ENCODE data around the gene CRELD2. TPM values are rescaled to one million over a fixed set of nuclear protein-coding genes. Genes with fewer than 3 reads are reported as not detected.
A peak's percentile ranks its signal among the peaks of the same experiment; 100 is the strongest.

The CRELD2 gene
- total and polyA plus RNA-seq, 2 of the 13 experiments (the other 11 are each of a cell fraction or from before 2014, with no cell fraction given): 17.2 to 44.7 TPM

DNA sequence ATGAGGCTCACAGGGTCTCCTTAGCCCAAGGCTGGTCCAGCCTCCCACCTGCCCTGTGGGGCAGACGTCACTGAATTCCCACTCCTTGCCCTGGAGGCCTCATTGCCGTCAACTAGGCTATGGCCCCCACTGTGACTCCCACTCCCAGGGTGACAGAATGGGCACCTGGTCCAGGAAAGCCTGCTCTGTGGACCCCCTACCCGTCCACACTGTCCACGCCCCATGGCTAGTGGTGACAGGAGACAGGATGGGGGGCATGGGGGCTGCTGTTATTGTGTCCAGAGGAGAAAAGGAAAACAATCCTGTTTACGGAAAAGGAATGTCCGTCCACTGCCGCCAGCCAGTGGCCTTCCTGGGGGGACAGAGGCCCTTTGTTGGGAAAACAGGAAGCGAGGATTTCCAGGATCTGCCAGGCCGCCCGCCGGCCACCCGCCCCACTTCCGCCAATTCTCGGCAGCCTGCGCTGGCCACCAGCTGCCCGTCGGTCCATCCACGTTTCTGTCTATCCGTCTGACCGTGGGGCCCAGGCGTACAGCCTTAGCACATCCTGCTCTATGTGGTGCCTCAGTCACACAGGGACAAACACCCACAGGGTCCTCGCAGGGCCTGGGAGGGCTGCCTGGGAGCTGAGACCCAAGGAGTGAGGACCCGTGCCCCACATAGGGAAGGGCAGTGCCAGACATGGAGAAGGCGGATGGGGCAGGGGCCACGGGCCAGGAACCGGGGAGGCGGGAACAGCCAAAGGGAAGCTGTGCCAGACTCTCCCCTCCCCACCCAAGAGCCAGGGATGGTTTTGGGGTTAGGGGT is 19.5 kb downstream of the CRELD2 start (continued):
- TF ChIP-seq, protein P1, sequence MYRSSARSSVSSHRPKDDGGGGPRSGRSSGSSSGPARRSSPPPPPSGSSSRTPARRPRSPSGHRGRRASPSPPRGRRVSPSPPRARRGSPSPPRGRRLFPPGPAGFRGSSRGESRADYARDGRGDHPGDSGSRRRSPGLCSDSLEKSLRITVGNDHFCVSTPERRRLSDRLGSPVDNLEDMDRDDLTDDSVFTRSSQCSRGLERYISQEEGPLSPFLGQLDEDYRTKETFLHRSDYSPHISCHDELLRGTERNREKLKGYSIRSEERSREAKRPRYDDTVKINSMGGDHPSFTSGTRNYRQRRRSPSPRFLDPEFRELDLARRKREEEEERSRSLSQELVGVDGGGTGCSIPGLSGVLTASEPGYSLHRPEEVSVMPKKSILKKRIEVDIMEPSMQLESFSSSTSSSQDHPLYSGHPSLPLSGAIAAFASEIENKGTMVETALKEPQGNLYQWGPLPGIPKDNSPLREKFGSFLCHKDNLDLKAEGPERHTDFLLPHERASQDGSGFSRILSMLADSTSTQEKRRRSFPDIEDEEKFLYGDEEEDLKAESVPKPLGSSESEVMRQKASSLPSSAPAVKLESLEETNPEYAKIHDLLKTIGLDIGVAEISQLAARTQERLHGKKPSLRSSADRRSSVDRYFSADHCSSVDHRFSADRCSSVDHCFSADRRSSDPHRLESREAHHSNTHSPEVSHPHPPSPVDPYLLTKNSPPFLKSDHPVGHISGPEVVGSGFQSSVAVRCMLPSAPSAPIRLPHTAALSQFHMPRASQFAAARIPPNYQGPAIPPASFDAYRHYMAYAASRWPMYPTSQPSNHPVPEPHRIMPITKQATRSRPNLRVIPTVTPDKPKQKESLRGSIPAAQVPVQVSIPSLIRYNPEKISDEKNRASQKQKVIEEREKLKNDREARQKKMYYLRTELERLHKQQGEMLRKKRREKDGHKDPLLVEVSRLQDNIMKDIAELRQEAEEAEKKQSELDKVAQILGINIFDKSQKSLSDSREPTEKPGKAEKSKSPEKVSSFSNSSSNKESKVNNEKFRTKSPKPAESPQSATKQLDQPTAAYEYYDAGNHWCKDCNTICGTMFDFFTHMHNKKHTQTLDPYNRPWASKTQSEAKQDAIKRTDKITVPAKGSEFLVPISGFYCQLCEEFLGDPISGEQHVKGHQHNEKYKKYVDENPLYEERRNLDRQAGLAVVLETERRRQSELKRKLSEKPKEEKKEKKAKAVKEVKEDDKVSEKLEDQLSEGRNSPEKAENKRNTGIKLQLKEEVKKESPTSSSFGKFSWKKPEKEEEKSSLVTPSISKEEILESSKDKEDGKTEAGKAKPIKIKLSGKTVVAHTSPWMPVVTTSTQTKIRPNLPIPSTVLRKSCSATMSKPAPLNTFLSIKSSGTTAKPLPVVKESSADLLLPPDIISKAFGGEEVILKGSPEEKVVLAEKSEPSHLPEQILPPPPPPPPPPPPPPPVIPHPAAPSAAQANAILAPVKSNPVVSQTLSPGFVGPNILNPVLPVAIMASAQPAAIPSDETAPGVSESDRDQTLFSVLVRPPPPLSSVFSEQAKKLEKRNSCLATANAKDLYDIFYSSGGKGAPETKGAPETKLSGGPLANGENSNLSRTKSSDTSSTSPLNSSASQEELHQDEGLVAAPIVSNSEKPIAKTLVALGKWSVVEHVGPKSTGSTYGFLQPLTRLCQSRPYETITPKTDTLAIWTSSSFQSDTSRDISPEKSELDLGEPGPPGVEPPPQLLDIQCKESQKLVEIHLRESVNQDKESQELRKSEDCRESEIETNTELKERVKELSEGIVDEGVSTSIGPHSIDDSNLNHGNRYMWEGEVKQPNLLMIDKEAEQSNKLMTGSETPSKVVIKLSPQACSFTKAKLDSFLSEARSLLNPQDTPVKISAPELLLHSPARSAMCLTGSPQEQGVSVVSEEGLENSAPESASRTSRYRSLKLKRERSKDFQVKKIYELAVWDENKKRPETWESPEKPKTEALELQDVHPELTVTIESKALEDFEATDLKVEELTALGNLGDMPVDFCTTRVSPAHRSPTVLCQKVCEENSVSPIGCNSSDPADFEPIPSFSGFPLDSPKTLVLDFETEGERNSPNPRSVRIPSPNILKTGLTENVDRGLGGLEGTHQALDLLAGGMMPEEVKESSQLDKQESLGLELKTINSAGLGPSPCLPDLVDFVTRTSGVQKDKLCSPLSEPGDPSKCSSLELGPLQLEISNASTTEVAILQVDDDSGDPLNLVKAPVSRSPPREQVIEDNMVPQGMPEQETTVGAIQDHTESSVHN (CRISPR knock-in tag; IDR thresholded peaks at IDR 0.05): 0 out of 2 replicates have a peak, but pooled peaks have one; percentile 57
- peak; percentile 99 for TF ChIP-seq MED1 (CRISPR knock-in tag; IDR thresholded peaks at IDR 0.05)
- TF ChIP-seq GLI4 (CRISPR knock-in tag; IDR thresholded peaks at IDR 0.05; ENCODE audit: borderline replicate concordance): no peak
- no peak for TF ChIP-seq ZNF713 (CRISPR knock-in tag; IDR thresholded peaks at IDR 0.05)
- peak; percentile 78; the same call in 1 of the 2 replicates for TF ChIP-seq GATA4 (IDR thresholded peaks at IDR 0.05; ENCODE audit: borderline replicate concordance, low read depth)
- TF ChIP-seq ZNF20 (CRISPR knock-in tag; IDR thresholded peaks at IDR 0.05): no peak
- TF ChIP-seq, protein P2, sequence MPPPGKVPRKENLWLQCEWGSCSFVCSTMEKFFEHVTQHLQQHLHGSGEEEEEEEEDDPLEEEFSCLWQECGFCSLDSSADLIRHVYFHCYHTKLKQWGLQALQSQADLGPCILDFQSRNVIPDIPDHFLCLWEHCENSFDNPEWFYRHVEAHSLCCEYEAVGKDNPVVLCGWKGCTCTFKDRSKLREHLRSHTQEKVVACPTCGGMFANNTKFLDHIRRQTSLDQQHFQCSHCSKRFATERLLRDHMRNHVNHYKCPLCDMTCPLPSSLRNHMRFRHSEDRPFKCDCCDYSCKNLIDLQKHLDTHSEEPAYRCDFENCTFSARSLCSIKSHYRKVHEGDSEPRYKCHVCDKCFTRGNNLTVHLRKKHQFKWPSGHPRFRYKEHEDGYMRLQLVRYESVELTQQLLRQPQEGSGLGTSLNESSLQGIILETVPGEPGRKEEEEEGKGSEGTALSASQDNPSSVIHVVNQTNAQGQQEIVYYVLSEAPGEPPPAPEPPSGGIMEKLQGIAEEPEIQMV (CRISPR knock-in tag; IDR thresholded peaks at IDR 0.05; ENCODE audit: low read depth): 0 out of 2 replicates have a peak, but pooled peaks have one; percentile 28
- TF ChIP-seq, protein P3, sequence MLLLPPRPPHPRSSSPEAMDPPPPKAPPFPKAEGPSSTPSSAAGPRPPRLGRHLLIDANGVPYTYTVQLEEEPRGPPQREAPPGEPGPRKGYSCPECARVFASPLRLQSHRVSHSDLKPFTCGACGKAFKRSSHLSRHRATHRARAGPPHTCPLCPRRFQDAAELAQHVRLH (CRISPR knock-in tag; IDR thresholded peaks at IDR 0.05; ENCODE audit: borderline replicate concordance, low read depth): no peak
- peak; percentile 21; the same call in 1 of the 2 replicates for TF ChIP-seq MAZ (IDR thresholded peaks at IDR 0.05; ENCODE audit: borderline replicate concordance, low read depth, low read length)
- TF ChIP-seq MAZ (CRISPR knock-in tag; IDR thresholded peaks at IDR 0.05; ENCODE audit: low read depth): peak; percentile 85
- peak; percentile 52; the same call in 1 of the 2 replicates for TF ChIP-seq RXRA (CRISPR knock-in tag; IDR thresholded peaks at IDR 0.05)
- no peak for TF ChIP-seq TMF1 (CRISPR knock-in tag; IDR thresholded peaks at IDR 0.05; ENCODE audit: low read depth)
- no peak; the same call in 1 of the 2 replicates for TF ChIP-seq CEBPG (CRISPR knock-in tag; IDR thresholded peaks at IDR 0.05)
- 0 out of 2 replicates have a peak, but pooled peaks have one; percentile 67 for TF ChIP-seq KLF9 (CRISPR knock-in tag; IDR thresholded peaks at IDR 0.05; ENCODE audit: low read depth)
- TF ChIP-seq ZNF790 (CRISPR knock-in tag; IDR thresholded peaks at IDR 0.05; ENCODE audit: borderline replicate concordance): no peak
- no peak for TF ChIP-seq NONO (IDR thresholded peaks at IDR 0.05)
- TF ChIP-seq NONO (CRISPR knock-in tag; conservative IDR thresholded peaks at IDR 0.05): no peak
- TF ChIP-seq MIXL1 (CRISPR knock-in tag; IDR thresholded peaks at IDR 0.05): 0 out of 2 replicates have a peak, but pooled peaks have one; percentile 20
- no peak for TF ChIP-seq FOXM1 (CRISPR knock-in tag; IDR thresholded peaks at IDR 0.05)
- no peak for TF ChIP-seq SNRNP70 (IDR thresholded peaks at IDR 0.05; ENCODE audit: low read depth, low read length)

All from HepG2 (cell line).